ENCODE measurements around the gene SCARB1. TPM values are rescaled to one million over a fixed set of nuclear protein-coding genes. Genes with fewer than 3 reads are reported as not detected.
"Not testable (repeated sequence)": the region's sequence is repeated elsewhere in the genome, so short reads cannot be mapped to it uniquely, and the experiment has no call there.

The SCARB1 gene
- total RNA-seq, 4 donors from 2014 or later = 24.2 to 79.4 (median 59.4) TPM

- DNase-seq (ENCODE audit: low spot score) (peak; percentile 78), ATAC-seq (ENCODE audit: low FRiP score) (peak; percentile 78)
- no peak for TF ChIP-seq CTCF (IDR thresholded peaks at IDR 0.05)
Measured at GRCh38 chr12:124904306-124905098, 40.8 kb upstream of the SCARB1 start.

GRCh38 chr12:124902916-124903315 is 39.3 kb upstream of the SCARB1 start:
- no peak for ATAC-seq (ENCODE audit: low FRiP score)
- TF ChIP-seq CTCF (IDR thresholded peaks at IDR 0.05) = no peak

GRCh38 chr12:124901003-124901402 is 37.3 kb upstream of the SCARB1 start:
- no peak for TF ChIP-seq CTCF (IDR thresholded peaks at IDR 0.05)
- ATAC-seq (ENCODE audit: low FRiP score) (no peak), DNase-seq (ENCODE audit: low spot score) (no peak)

More at GRCh38 chr12:124902916-124903315, 39.3 kb upstream of the SCARB1 start:
- no peak for DNase-seq (ENCODE audit: low spot score)

GRCh38 chr12:124900345-124900795 is 36.7 kb upstream of the SCARB1 start:
- not testable (repeated sequence) for ATAC-seq (ENCODE audit: low FRiP score); DNase-seq (ENCODE audit: low spot score)

DNA sequence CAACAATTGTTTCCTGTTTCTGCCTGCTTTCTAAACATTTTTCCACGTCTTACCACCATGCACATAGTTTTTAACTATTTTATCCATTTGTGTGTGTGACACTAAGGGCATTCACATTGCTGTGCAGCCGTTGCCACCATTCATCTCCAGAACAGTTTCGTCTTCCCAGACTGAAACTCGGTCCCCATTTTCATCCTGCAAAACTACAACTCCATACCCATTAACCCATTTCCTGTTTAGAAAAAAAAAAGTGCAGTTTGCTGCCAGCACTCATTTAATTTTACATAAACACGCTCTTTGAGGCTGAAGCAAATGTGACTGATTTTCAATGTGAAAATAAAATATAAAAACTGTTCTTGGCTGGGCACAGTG is 35.2 kb upstream of the SCARB1 start:
- TF ChIP-seq CTCF (IDR thresholded peaks at IDR 0.05) = no peak
- DNase-seq (ENCODE audit: low spot score) (no peak), ATAC-seq (ENCODE audit: low FRiP score) (no peak)

DNA sequence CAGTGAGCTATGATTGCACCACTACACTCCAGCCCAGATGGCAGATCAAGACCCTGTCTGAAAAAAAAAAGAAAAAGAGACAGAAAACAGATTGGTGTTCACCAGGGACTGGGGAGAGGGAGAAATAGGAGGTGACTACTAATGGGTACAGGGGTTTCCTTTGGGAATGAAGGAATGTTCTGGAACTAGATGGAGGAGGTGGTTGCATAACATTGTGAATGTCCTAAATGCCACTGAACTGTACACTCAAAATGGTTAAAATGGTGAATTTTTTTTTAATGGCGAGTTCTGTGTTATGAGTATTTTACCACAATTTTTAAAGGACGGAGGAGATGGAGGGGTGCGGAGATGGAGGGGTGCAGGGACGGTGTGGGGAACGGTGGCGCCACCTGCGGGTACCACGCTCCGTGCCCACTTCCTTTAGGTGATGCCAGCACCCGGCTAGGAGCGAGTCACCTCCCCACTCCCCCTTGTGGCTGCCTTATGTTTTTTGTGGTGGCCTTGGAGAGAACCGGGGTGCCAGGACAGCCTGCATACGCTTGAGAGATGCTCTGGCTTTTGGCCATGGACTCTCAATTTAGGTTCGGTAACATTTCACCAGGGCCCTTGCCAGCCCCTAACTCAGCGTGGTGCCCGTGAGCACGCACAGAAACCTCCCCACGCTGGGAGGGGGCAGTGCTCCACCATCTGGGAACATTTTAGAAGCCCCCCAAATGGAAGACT is 34.7 kb upstream of the SCARB1 start:
- peak in 1 of 3 donors; percentile 6 for TF ChIP-seq CTCF (IDR thresholded peaks at IDR 0.05)
- ATAC-seq (ENCODE audit: low FRiP score) (no peak), DNase-seq (ENCODE audit: low spot score) (no peak)

DNA sequence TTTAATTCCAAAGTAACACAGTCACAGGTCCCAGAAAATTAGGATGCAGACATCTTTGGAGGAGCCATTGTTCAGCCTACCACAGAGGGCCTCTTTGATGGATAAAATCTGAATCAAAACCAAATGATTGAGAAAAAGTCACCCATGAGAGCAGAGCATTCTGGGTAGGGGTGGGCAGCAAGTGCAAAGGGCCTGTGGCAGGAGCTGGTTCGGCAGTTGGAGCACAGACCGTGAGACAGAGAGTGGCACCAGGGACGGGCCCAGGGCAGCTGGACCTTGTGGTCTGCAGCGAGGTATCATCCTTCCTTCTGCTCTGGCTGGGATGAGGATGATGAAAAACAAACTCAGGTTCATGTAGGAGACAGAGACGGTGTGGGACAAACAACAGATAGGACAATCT is 32.8 kb upstream of the SCARB1 start:
- no peak for DNase-seq (ENCODE audit: low spot score)
- no peak for TF ChIP-seq CTCF (IDR thresholded peaks at IDR 0.05)
- ATAC-seq (ENCODE audit: low FRiP score) = no peak
